ENCODE measurements around the gene PLPP6. TPM values are rescaled to one million over a fixed set of nuclear protein-coding genes. Genes with fewer than 3 reads are reported as not detected.

Gene PLPP6
- total RNA-seq, 2 donors from 2014 or later, result 4.3 to 4.8 TPM

GRCh38 chr9:4714266-4715016 is 52.3 kb downstream of the PLPP6 start:
- Mint-ChIP-seq H3K36me3 (ENCODE audit: insufficient read depth in 2 of 2) (peaks cover 5 to 20% of the 10 kb centered on the region in 2 donors), H3K27me3 (ENCODE audit: low read depth) (no peaks in the 10 kb centered on the region), H3K9me3 (peaks cover 4% of the 10 kb centered on the region in 2 donors), H3K4me3 (no peak overlapping the region), H3K4me1 (ENCODE audit: low read depth) (no peaks in the 10 kb centered on the region), H3K27ac (peak overlapping the region; percentile 1)
- peak in 1 of 2 donors; percentile 13 for ATAC-seq (replicated peaks in 1 of 2)
- DNase-seq, result no peak

Other genes with a start within 250 kb of the PLPP6 start
- gene SLC1A1, start 171.8 kb upstream of the PLPP6 start, total RNA-seq, result under 1 TPM; 0.14 to 0.23 TPM
- gene SPATA6L, start 4.2 kb downstream of the PLPP6 start, total RNA-seq, result under 1 TPM; 0.60 to 0.90 TPM
- gene CDC37L1, start 17.3 kb downstream of the PLPP6 start, total RNA-seq, result 10 to 100 TPM in 1 of 2 donors, 1 to 10 TPM in 1; 9.3 to 11.0 TPM
- 10 to 100 TPM; 36.9 to 37.1 TPM for gene AK3, start 78.9 kb downstream of the PLPP6 start, total RNA-seq
- gene RCL1, start 130.7 kb downstream of the PLPP6 start, total RNA-seq, result 10 to 100 TPM; 29.7 to 38.8 TPM

Measured in activated T-cell treated with anti-CD3 and anti-CD28 coated beads, Interleukin-2, amount 50 U/mL, for 72 hours (primary cell).